SU-DHL-6 (cell line): ENCODE results near the gene RBP7.

Experiments used
- EZH2phosphoT487 ChIP-seq: fragments of 200-600 bp; sonication (generic), shearing (Covaris generic); conservative IDR thresholded peaks from 2 replicates; pipeline ENCODE4 v1.6.1; 2018; ENCODE audit warnings: mild to moderate bottlenecking, antibody characterized with exemption, low read length, moderate library complexity, mixed read lengths
- TF ChIP-seq, protein P1 (sequence below): fragments of 200-600 bp; sonication (generic); IDR thresholded peaks from one replicate; pipeline ENCODE4 v1.5.1; 2017; ENCODE audit warnings: antibody characterized with exemption, mild to moderate bottlenecking, low read length, moderate library complexity; ENCODE audit not compliant: insufficient read depth, poor library complexity, severe bottlenecking

DNA sequence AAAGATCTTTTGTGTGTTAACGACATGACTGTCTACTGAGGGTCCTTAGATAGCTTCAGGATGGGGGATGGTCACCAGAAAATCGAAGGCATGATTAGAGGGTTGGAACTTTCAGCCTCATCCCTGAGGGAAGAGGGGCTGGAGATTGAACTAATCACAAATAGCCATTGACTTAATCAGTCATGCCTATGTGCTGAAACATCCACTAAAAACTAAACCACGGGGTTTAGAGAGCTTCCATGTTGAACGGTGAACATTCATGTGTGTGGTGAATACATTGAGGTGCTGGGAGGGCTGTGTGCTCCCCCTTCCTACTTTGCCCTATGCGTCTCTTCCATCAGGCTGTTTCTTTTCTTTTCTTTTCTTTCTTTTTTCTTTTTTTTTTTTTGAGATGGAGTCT lies 17.0 kb downstream of the RBP7 start:
- TF ChIP-seq, protein P1, sequence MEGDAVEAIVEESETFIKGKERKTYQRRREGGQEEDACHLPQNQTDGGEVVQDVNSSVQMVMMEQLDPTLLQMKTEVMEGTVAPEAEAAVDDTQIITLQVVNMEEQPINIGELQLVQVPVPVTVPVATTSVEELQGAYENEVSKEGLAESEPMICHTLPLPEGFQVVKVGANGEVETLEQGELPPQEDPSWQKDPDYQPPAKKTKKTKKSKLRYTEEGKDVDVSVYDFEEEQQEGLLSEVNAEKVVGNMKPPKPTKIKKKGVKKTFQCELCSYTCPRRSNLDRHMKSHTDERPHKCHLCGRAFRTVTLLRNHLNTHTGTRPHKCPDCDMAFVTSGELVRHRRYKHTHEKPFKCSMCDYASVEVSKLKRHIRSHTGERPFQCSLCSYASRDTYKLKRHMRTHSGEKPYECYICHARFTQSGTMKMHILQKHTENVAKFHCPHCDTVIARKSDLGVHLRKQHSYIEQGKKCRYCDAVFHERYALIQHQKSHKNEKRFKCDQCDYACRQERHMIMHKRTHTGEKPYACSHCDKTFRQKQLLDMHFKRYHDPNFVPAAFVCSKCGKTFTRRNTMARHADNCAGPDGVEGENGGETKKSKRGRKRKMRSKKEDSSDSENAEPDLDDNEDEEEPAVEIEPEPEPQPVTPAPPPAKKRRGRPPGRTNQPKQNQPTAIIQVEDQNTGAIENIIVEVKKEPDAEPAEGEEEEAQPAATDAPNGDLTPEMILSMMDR: no peak
- TF ChIP-seq EZH2phosphoT487: no peak
